Activated T-cell treated with anti-CD3 and anti-CD28 coated beads, Interleukin-2, amount 50 U/mL, for 72 hours (primary cell): ENCODE measurements around the gene KRTAP20-2. TPM values are rescaled to one million over a fixed set of nuclear protein-coding genes. Genes with fewer than 3 reads are reported as not detected.

ENCODE experiments used
- ATAC-seq, 2 donors: fragments of 150-1000 bp; cut with Tn5 transposase; replicated peaks in 1 of 2; 2 replicates each; pipeline ENCODE4 v1.10.0; 2021; ENCODE audit warnings: moderate library complexity in 2 of 2, mild to moderate bottlenecking in 1 of 2
- DNase-seq, 2 donors: peaks; one replicate each; pipeline ENCODE4 v3.0.0; 2021 to 2022; ENCODE audit warnings: mixed read lengths in 1 of 2
- H3K27ac Mint-ChIP-seq: one replicate; pipeline ENCODE4 v1.8.0; 2022; ENCODE audit warnings: mild to moderate bottlenecking, moderate library complexity, mixed read lengths
- H3K27me3 Mint-ChIP-seq: one replicate; pipeline ENCODE4 v1.8.0; 2022; ENCODE audit warnings: low read depth, mixed read lengths
- H3K36me3 Mint-ChIP-seq, 2 donors: one replicate each; pipeline ENCODE4 v1.8.0; 2022; ENCODE audit warnings: mixed read lengths in 2 of 2, mild to moderate bottlenecking in 1 of 2; ENCODE audit not compliant: insufficient read depth in 2 of 2
- H3K4me1 Mint-ChIP-seq: one replicate; pipeline ENCODE4 v1.8.0; 2022; ENCODE audit warnings: low read depth, mixed read lengths
- H3K4me3 Mint-ChIP-seq, 2 donors: one replicate each; pipeline ENCODE4 v1.8.0; 2022; ENCODE audit warnings: mild to moderate bottlenecking in 2 of 2, mixed read lengths in 2 of 2, moderate library complexity in 2 of 2
- H3K9me3 Mint-ChIP-seq, 2 donors: one replicate each; pipeline ENCODE4 v1.8.0; 2022; ENCODE audit warnings: mixed read lengths in 2 of 2
- total RNA-seq, 2 donors: library from RNA; stranded (reverse); gene quantifications; one replicate each; pipeline ENCODE4 v1.2.3, GENCODE V29; 2022

The KRTAP20-2 gene
- total RNA-seq = not detected

- DNase-seq (no peak), ATAC-seq (no peak)
- Mint-ChIP-seq H3K27ac (no peak within 1 kb of the TSS), H3K4me3 (no peak within 1 kb of the TSS), H3K9me3 (peaks cover 0 to 2% of the 10 kb centered on the region in 2 donors), H3K27me3 (no peaks in the 10 kb centered on the region), H3K4me1 (no peaks in the 10 kb centered on the region), H3K36me3 (no peaks in the 10 kb centered on the region)
Observed at GRCh38 chr21:30634906-30635305, at the start of gene KRTAP20-2. TSS of gene KRTAP20-2 (plus strand) at chr21:30635206. CDS start at chr21:30635264, 58 bp downstream.

DNA sequence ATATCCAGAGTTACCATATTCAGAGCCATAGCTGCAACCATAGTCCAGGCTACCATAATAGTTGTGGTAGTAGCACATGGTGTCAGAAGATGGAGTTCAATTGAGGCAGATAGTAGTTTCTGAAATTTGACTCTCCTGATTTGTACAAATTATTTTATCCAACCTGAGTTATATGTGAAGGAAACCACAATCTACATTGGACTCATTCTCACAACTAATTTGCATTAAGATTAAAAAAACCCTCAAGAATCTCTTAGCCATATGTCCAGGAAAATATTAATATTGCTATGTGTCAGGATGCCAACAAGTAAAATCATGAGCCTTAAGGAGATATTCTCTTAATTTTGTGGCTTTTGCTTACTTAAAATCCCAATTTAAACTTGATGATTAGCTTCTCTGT is 44.7 kb upstream of the KRTAP20-2 start, which contains the start of gene KRTAP22-2:
KRTAP22-2 (minus strand) TSS at position 101 of the 400 bp plus-strand sequence.
- ATAC-seq = no peak
- Mint-ChIP-seq H3K4me3 (no peak within 1 kb of the TSS), H3K4me1 (no peaks in the 10 kb centered on the region), H3K9me3 (no peaks in the 10 kb centered on the region), H3K36me3 (no peaks in the 10 kb centered on the region), H3K27me3 (no peaks in the 10 kb centered on the region), H3K27ac (no peak within 1 kb of the TSS)
- DNase-seq = no peak

DNA sequence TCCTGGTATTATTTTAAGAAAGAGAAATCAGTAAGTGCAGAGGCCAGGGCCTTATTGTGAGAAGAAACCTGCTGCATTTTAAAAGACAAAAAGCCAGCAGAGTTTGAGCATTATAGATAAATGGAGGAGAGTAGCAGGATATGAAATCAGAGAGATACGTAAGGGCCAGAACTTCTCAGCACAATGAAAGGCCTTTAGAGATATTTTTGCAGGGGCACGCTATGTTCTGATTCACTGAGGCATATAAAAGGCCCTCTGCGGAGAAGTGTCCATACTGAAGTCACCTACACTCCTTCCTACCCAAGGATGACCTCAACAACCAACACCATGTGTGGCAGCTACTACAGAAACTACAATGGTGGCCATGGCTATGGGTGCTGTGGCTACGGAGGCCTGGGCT is 42.9 kb upstream of the KRTAP20-2 start, which contains the start of gene KRTAP6-3:
KRTAP6-3 (plus strand) TSS at position 301 of the 400 bp plus-strand sequence; CDS start at position 307, 6 bp downstream.
- Mint-ChIP-seq H3K36me3 (no peaks in the 10 kb centered on the region), H3K4me3 (no peak within 1 kb of the TSS), H3K27me3 (no peaks in the 10 kb centered on the region), H3K9me3 (peaks cover 0 to 2% of the 10 kb centered on the region in 2 donors), H3K27ac (no peak within 1 kb of the TSS), H3K4me1 (no peaks in the 10 kb centered on the region)
- DNase-seq (no peak), ATAC-seq (no peak)

DNA sequence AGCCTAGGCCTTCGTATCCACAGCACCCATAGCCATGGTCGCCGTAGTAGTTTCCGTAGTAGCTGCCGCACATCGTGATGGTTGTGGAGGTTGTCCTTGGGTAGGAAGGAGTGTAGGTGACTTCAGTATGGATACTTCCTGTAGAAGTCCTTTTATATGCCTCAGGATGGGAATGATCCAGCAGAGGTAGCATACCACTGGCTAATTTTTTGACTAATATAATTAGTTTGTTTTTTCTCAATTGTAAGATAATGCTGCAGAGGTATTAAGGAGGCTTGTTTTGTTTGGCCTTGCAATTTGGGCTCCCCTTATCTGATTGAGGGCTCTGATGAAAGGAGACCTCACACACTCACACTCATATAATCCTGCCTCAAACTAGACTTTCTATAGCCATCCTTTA is 36.2 kb upstream of the KRTAP20-2 start, which contains the start of gene KRTAP6-2:
KRTAP6-2 (minus strand) TSS at position 101 of the 400 bp plus-strand sequence; CDS start at position 73, 28 bp downstream.
- Mint-ChIP-seq H3K9me3 (peaks cover 0 to 4% of the 10 kb centered on the region in 2 donors), H3K27ac (no peak within 1 kb of the TSS), H3K4me1 (no peaks in the 10 kb centered on the region), H3K27me3 (no peaks in the 10 kb centered on the region), H3K4me3 (no peak within 1 kb of the TSS), H3K36me3 (no peaks in the 10 kb centered on the region)
- DNase-seq = no peak
- no peak for ATAC-seq

- DNase-seq (no peak), ATAC-seq (no peak)
- peaks cover 3 to 4% of the 10 kb centered on the region in 2 donors for H3K9me3 Mint-ChIP-seq
- H3K4me1 Mint-ChIP-seq = no peaks in the 10 kb centered on the region
- H3K27me3 Mint-ChIP-seq = no peaks in the 10 kb centered on the region
- no peak within 1 kb of the TSS for H3K4me3 Mint-ChIP-seq
- H3K27ac Mint-ChIP-seq = no peak within 1 kb of the TSS
- no peaks in the 10 kb centered on the region for H3K36me3 Mint-ChIP-seq
Observed at GRCh38 chr21:30600787-30601186, 34.2 kb upstream of the KRTAP20-2 start, which contains the start of gene KRTAP22-1. TSS of gene KRTAP22-1 (plus strand) at chr21:30601087.

GRCh38 chr21:30605968-30606367 is 29.0 kb upstream of the KRTAP20-2 start:
- Mint-ChIP-seq H3K27ac (no peak overlapping the region), H3K27me3 (no peaks in the 10 kb centered on the region), H3K36me3 (no peaks in the 10 kb centered on the region), H3K9me3 (peaks cover 3% of the 10 kb centered on the region in 2 donors), H3K4me3 (no peak overlapping the region), H3K4me1 (no peaks in the 10 kb centered on the region)
- DNase-seq = no peak
- no peak for ATAC-seq

DNA sequence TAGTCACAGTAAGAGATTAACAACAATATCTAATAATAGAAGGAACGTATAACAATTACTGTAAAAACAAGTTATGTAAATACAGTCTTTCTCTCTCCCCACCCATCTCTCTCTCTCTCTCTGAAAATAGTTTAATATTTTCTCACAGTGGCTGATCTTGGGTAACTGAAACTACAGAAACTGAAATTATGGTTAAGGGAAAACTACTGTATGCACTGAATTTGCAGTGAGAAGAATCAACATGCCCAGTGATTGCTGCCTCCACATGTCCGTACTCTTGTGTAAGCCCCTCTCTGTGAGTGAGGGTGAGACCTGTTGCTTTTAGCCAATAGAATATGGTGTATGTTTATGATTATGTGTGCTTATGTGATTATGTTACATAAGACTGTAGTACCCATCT is 22.9 kb upstream of the KRTAP20-2 start:
- H3K4me1 Mint-ChIP-seq = no peaks in the 10 kb centered on the region
- ATAC-seq = no peak
- H3K9me3 Mint-ChIP-seq = peaks cover 0 to 2% of the 10 kb centered on the region in 2 donors
- no peak for DNase-seq
- H3K36me3 Mint-ChIP-seq = no peaks in the 10 kb centered on the region
- H3K27me3 Mint-ChIP-seq = no peaks in the 10 kb centered on the region
- H3K4me3 Mint-ChIP-seq = no peak overlapping the region
- no peak overlapping the region for H3K27ac Mint-ChIP-seq

DNA sequence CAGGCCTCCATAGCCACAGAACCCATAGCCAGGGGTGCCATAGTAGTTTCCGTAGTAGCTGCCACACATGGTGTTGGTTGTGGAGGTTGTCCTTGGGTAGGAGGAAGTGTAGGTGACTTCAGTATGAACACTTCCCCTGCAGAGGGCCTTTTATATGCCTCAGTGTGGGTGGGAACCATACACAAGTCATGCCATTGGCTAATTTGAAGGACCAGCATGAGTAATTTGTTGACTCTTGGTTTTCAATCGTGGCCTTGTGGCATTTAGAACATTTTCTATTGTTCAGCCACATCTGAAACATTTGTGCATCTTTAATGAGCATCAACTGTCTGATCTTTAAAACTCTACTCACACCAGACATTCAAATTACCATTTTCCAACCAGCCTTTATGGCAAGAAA is 21.2 kb upstream of the KRTAP20-2 start, which contains the start of gene KRTAP6-1:
KRTAP6-1 (minus strand) TSS at position 95 of the 400 bp plus-strand sequence; CDS start at position 69, 26 bp downstream.
- Mint-ChIP-seq H3K4me3 (no peak within 1 kb of the TSS), H3K9me3 (peaks cover 0 to 2% of the 10 kb centered on the region in 2 donors), H3K36me3 (no peaks in the 10 kb centered on the region), H3K4me1 (no peaks in the 10 kb centered on the region), H3K27ac (no peak within 1 kb of the TSS), H3K27me3 (no peaks in the 10 kb centered on the region)
- ATAC-seq (no peak), DNase-seq (no peak)

DNA sequence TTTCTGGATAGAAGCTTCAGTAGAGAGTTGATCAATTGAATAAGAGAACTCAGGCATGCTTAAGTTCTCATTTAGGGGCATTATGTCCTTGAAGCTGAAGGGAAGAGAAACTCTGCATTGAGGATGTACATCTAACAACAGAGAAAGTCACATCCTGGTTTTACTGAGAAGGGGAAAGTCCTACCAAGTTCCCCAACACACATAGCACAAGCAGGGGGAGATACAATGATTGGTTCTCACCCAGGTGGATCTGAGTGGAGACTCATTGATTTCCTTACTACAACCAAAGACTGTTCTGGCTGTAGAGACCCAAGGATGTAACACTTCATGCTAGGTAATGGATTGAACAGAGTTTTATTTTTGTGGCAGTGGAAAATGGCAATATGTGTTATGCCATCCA is 19.8 kb upstream of the KRTAP20-2 start:
- Mint-ChIP-seq H3K9me3 (peaks cover 0 to 2% of the 10 kb centered on the region in 2 donors), H3K36me3 (no peaks in the 10 kb centered on the region), H3K4me1 (no peaks in the 10 kb centered on the region), H3K27ac (no peak overlapping the region), H3K4me3 (no peak overlapping the region), H3K27me3 (no peaks in the 10 kb centered on the region)
- no peak for DNase-seq
- ATAC-seq = no peak

GRCh38 chr21:30616125-30616524 is 18.9 kb upstream of the KRTAP20-2 start, which contains the start of gene KRTAP20-1:
TSS of gene KRTAP20-1 (plus strand) at chr21:30616425. CDS start at chr21:30616455, 30 bp downstream.
- no peaks in the 10 kb centered on the region for H3K36me3 Mint-ChIP-seq
- H3K27ac Mint-ChIP-seq = no peak within 1 kb of the TSS
- no peak within 1 kb of the TSS for H3K4me3 Mint-ChIP-seq
- no peaks in the 10 kb centered on the region for H3K4me1 Mint-ChIP-seq
- H3K27me3 Mint-ChIP-seq = no peaks in the 10 kb centered on the region
- no peak for ATAC-seq
- H3K9me3 Mint-ChIP-seq = peaks cover 0 to 2% of the 10 kb centered on the region in 2 donors
- DNase-seq = no peak

DNA sequence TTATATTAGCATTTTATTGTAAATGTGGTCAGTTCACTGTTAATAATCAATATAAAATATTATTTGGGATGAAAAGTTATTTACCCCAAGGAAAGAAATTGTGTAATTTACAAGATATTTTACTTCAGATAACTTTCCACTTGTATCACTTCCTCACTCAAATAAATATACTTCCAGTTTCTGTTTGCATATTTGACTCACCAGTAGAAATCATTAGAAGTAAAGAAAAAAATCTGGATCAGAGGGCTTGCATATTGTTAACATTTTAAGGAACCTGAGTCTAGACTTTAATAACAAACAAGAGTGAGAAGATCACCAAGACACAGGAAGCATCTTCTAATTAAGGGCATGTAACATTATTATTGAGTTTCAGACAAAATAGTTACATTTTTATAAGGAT is 14.9 kb upstream of the KRTAP20-2 start:
- H3K4me3 Mint-ChIP-seq = no peak overlapping the region
- DNase-seq (no peak), ATAC-seq (no peak)
- H3K27me3 Mint-ChIP-seq = no peaks in the 10 kb centered on the region
- H3K27ac Mint-ChIP-seq = no peak overlapping the region
- no peaks in the 10 kb centered on the region for H3K4me1 Mint-ChIP-seq
- no peaks in the 10 kb centered on the region for H3K36me3 Mint-ChIP-seq
- H3K9me3 Mint-ChIP-seq = peaks cover 0 to 2% of the 10 kb centered on the region in 2 donors

GRCh38 chr21:30620522-30620921 is 14.5 kb upstream of the KRTAP20-2 start, which contains the start of gene KRTAP20-4:
TSS of gene KRTAP20-4 (plus strand) at chr21:30620627.
- H3K27ac Mint-ChIP-seq = no peak within 1 kb of the TSS
- no peak within 1 kb of the TSS for H3K4me3 Mint-ChIP-seq
- no peaks in the 10 kb centered on the region for H3K36me3 Mint-ChIP-seq
- ATAC-seq = no peak
- no peaks in the 10 kb centered on the region for H3K4me1 Mint-ChIP-seq
- no peak for DNase-seq
- H3K27me3 Mint-ChIP-seq = no peaks in the 10 kb centered on the region
- H3K9me3 Mint-ChIP-seq = peaks cover 0 to 2% of the 10 kb centered on the region in 2 donors

- no peak for ATAC-seq
- H3K4me1 Mint-ChIP-seq = no peaks in the 10 kb centered on the region
Observed at GRCh38 chr21:30623362-30623761, 11.6 kb upstream of the KRTAP20-2 start.

More at GRCh38 chr21:30623362-30623761, 11.6 kb upstream of the KRTAP20-2 start:
- Mint-ChIP-seq H3K4me3 (no peak overlapping the region), H3K27me3 (no peaks in the 10 kb centered on the region), H3K36me3 (no peaks in the 10 kb centered on the region), H3K27ac (no peak overlapping the region), H3K9me3 (peaks cover 0 to 2% of the 10 kb centered on the region in 2 donors)
- no peak for DNase-seq
